ENCODE results near the gene CTSE.
A peak's percentile ranks its signal among the peaks of the same experiment; 100 is the strongest.

CTSE gene

GRCh38 chr1:206012086-206012859 is 11.4 kb downstream of the CTSE start:
- peak; percentile 65 for DNase-seq (ENCODE audit: extremely low read depth, insufficient read length)
- TF ChIP-seq CTCF (IDR thresholded peaks at IDR 0.05; ENCODE audit: insufficient read depth, low read length, poor library complexity, severe bottlenecking): no peak
- Histone ChIP-seq H3K27me3 (replicated peaks; ENCODE audit: control insufficient read depth, insufficient read depth, low read length) (no peaks in the 10 kb centered on the region), H3K4me3 (replicated peaks; ENCODE audit: low read depth, low read length) (no peak overlapping the region), H3K36me3 (ENCODE audit: control insufficient read depth, insufficient read depth, low read length) (no peaks in the 10 kb centered on the region)

GRCh38 chr1:206011057-206011456 is 12.6 kb downstream of the CTSE start:
- Histone ChIP-seq H3K36me3 (ENCODE audit: control insufficient read depth, insufficient read depth, low read length) (no peaks in the 10 kb centered on the region), H3K4me3 (replicated peaks; ENCODE audit: low read depth, low read length) (no peak overlapping the region), H3K27me3 (replicated peaks; ENCODE audit: control insufficient read depth, insufficient read depth, low read length) (no peaks in the 10 kb centered on the region)
- no peak for DNase-seq (ENCODE audit: extremely low read depth, insufficient read length)
- no peak for TF ChIP-seq CTCF (IDR thresholded peaks at IDR 0.05; ENCODE audit: insufficient read depth, low read length, poor library complexity, severe bottlenecking)

GRCh38 chr1:206010060-206010459 is 13.6 kb downstream of the CTSE start:
- DNase-seq (ENCODE audit: extremely low read depth, insufficient read length): no peak
- H3K27me3 ChIP-seq (replicated peaks; ENCODE audit: control insufficient read depth, insufficient read depth, low read length): no peaks in the 10 kb centered on the region
- TF ChIP-seq CTCF (IDR thresholded peaks at IDR 0.05; ENCODE audit: insufficient read depth, low read length, poor library complexity, severe bottlenecking): no peak
- H3K4me3 ChIP-seq (replicated peaks; ENCODE audit: low read depth, low read length): no peak overlapping the region
- no peaks in the 10 kb centered on the region for H3K36me3 ChIP-seq (ENCODE audit: control insufficient read depth, insufficient read depth, low read length)

- TF ChIP-seq CTCF (IDR thresholded peaks at IDR 0.05; ENCODE audit: insufficient read depth, low read length, poor library complexity, severe bottlenecking): no peak
- no peak for DNase-seq (ENCODE audit: extremely low read depth, insufficient read length)
- H3K4me3 ChIP-seq (replicated peaks; ENCODE audit: low read depth, low read length): no peak overlapping the region
- H3K36me3 ChIP-seq (ENCODE audit: control insufficient read depth, insufficient read depth, low read length): no peaks in the 10 kb centered on the region
- H3K27me3 ChIP-seq (replicated peaks; ENCODE audit: control insufficient read depth, insufficient read depth, low read length): no peaks in the 10 kb centered on the region; the same call in 1 of the 2 replicates
These were observed 16.7 kb downstream of the CTSE start for GRCh38 chr1:206006946-206007345.

- H3K27me3 ChIP-seq (replicated peaks; ENCODE audit: control insufficient read depth, insufficient read depth, low read length): no peaks in the 10 kb centered on the region; the same call in 1 of the 2 replicates
These were observed 17.9 kb downstream of the CTSE start for GRCh38 chr1:206005778-206006180.

More at GRCh38 chr1:206005778-206006180, 17.9 kb downstream of the CTSE start:
- Histone ChIP-seq H3K4me3 (replicated peaks; ENCODE audit: low read depth, low read length) (no peak overlapping the region), H3K36me3 (ENCODE audit: control insufficient read depth, insufficient read depth, low read length) (no peaks in the 10 kb centered on the region)
- TF ChIP-seq CTCF (IDR thresholded peaks at IDR 0.05; ENCODE audit: insufficient read depth, low read length, poor library complexity, severe bottlenecking): no peak
- DNase-seq (ENCODE audit: extremely low read depth, insufficient read length): no peak
